Fibroblast of gingiva (primary cell): Measurements from ENCODE around the gene KIAA1958.
"Not testable (repeated sequence)": the region's sequence is repeated elsewhere in the genome, so short reads cannot be mapped to it uniquely, and the experiment has no call there.

Experiments
- DNase-seq: peaks from one replicate; pipeline ENCODE4 v3.0.0-alpha.2; 2011; ENCODE audit warnings: low read depth

The KIAA1958 gene

GRCh38 chr9:112555844-112556482 lies 69.3 kb downstream of the KIAA1958 start:
- no peak for DNase-seq

- DNase-seq = no peak
Measured at GRCh38 chr9:112556497-112557442, 70.1 kb downstream of the KIAA1958 start.

- no peak for DNase-seq
Measured at GRCh38 chr9:112558476-112558875, 71.8 kb downstream of the KIAA1958 start.

- no peak for DNase-seq
Measured at GRCh38 chr9:112558978-112559377, 72.4 kb downstream of the KIAA1958 start.

GRCh38 chr9:112559629-112560413 lies 73.2 kb downstream of the KIAA1958 start:
- no peak for DNase-seq

GRCh38 chr9:112562235-112562958 lies 75.8 kb downstream of the KIAA1958 start:
- no peak for DNase-seq

GRCh38 chr9:112569186-112569585 lies 82.6 kb downstream of the KIAA1958 start:
- peak; percentile 95 for DNase-seq

GRCh38 chr9:112570671-112571167 lies 84.1 kb downstream of the KIAA1958 start:
- DNase-seq = peak; percentile 39

GRCh38 chr9:112571624-112572355 lies 85.2 kb downstream of the KIAA1958 start:
- DNase-seq = no peak

GRCh38 chr9:112572416-112572815 lies 85.8 kb downstream of the KIAA1958 start:
- DNase-seq = no peak

GRCh38 chr9:112574008-112574407 lies 87.4 kb downstream of the KIAA1958 start:
- DNase-seq = no peak

GRCh38 chr9:112575107-112575506 lies 88.5 kb downstream of the KIAA1958 start:
- no peak for DNase-seq

GRCh38 chr9:112581469-112582176 lies 95.0 kb downstream of the KIAA1958 start:
- no peak for DNase-seq

- DNase-seq = no peak
Measured at GRCh38 chr9:112582371-112583262, 96.0 kb downstream of the KIAA1958 start.

- DNase-seq = no peak
Measured at GRCh38 chr9:112586599-112587155, 100.0 kb downstream of the KIAA1958 start.

- DNase-seq = not testable (repeated sequence)
Measured at GRCh38 chr9:112591875-112592274, 105.2 kb downstream of the KIAA1958 start.

- DNase-seq = no peak
Measured at GRCh38 chr9:112599732-112600131, 113.1 kb downstream of the KIAA1958 start.

GRCh38 chr9:112601636-112602035 lies 115.0 kb downstream of the KIAA1958 start:
- no peak for DNase-seq

GRCh38 chr9:112604790-112605189 lies 118.2 kb downstream of the KIAA1958 start:
- no peak for DNase-seq
